Medulla oblongata (tissue), 1 donor: Measurements from ENCODE around the gene SLC5A6.

Experiments used
- DNase-seq: peaks from one replicate; pipeline ENCODE4 v3.0.0-alpha.2; 2015; ENCODE audit errors: extremely low spot score

SLC5A6 gene

DNA sequence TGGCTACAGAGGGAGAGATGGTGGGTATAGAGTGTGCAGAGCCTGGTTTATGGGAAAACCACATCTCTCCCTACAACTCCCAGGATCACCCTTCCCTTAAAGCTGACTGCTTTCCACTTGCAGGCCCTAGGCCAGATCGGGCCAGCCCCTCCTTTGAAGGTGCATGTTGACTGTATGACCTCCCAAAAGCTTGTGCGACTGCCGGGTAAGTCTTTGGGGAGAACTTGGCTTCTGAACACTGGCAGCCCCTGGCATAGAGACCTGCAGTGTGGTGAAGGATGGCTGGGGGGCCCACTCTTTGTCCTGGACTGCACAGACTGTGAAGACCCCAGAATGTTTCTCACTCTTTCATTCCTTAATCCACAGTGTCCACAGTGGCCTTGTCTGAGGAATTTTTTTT is 24.6 kb upstream of the SLC5A6 start:
- no peak for DNase-seq

DNA sequence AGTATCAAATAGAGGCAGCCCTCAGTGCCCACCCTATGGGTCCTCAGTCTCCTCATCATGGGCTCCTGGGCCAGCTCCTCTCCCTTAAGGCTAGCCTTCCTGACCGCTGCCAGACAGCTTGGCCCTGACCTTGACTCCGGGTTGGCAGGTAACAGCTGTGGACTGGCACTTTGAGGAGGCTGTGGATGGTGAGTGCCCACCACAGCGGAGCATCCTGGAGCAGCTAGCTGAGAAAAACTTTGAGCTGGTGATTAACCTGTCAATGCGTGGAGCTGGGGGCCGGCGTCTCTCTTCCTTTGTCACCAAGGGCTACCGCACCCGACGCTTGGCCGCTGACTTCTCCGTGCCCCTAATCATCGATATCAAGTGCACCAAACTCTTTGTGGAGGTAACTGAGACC is 24.1 kb upstream of the SLC5A6 start:
- DNase-seq: no peak

DNA sequence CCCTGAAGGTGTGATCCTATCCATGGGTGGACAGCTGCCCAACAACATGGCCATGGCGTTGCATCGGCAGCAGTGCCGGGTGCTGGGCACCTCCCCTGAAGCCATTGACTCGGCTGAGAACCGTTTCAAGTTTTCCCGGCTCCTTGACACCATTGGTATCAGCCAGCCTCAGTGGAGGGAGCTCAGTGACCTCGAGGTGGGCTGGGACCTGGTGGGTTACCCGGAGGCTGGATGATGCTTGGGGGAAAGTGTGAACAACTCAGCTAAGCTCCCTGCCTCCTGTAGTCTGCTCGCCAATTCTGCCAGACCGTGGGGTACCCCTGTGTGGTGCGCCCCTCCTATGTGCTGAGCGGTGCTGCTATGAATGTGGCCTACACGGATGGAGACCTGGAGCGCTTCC is 21.3 kb upstream of the SLC5A6 start:
- no peak for DNase-seq

DNA sequence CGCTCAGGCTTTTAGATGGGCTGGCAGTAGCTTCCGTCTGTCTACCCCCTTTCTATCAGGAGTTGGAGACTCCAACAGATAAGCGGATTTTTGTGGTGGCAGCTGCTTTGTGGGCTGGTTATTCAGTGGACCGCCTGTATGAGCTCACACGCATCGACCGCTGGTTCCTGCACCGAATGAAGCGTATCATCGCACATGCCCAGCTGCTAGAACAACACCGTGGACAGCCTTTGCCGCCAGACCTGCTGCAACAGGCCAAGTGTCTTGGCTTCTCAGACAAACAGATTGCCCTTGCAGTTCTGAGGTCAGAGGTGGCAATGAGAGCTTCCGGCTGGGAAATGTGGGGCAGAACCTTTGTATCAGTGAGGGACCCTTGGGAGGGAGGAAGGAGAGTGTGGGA is 19.9 kb upstream of the SLC5A6 start:
- no peak for DNase-seq

DNA sequence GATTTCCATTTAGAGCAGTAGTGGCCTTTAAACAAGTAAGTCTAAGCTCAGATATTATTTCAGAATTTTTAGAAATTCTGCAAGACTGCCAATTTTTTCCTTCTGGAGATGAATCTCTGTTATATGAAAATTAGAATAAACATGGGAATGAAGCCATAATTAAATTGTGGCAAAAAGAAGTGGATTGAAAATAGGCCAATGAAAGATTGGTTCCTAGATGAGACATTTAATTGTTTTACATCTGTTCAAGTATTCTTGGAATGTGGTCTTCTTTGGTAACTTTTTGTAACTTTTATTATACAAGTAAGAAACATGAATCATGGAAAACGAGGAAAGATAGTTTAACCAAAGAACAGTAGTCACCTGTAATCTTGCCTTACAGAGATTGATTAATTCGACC is 15.4 kb upstream of the SLC5A6 start:
- DNase-seq: no peak

DNA sequence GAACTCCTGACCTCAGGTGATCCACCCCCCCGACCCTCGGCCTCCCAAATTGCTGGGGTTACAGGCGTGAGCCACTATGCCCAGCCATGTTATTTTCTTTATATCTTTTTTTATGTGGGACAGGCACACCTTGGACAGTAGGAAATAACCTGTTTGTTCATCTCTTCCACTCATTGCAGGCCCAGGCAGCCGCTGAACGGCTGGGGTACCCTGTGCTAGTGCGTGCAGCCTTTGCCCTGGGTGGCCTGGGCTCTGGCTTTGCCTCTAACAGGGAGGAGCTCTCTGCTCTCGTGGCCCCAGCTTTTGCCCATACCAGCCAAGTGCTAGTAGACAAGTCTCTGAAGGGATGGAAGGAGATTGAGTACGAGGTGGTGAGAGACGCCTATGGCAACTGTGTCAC is 13.5 kb upstream of the SLC5A6 start:
- DNase-seq: no peak

DNA sequence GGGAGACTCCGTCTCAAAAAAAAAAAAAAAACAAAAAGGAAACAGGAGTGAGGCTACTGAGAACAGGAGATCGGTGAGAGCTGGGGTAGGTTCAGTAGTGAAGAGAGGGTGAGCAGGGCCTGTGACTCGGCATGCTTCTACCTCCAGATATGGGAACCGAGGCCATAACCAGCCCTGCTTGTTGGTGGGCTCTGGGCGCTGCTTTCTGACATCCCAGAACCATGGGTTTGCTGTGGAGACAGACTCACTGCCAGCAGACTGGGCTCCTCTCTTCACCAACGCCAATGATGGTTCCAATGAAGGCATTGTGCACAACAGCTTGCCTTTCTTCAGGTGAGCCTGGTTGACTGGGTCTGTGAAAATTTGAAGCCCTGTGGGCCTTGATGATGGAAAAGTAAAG is 11.3 kb upstream of the SLC5A6 start:
- no peak for DNase-seq

DNA sequence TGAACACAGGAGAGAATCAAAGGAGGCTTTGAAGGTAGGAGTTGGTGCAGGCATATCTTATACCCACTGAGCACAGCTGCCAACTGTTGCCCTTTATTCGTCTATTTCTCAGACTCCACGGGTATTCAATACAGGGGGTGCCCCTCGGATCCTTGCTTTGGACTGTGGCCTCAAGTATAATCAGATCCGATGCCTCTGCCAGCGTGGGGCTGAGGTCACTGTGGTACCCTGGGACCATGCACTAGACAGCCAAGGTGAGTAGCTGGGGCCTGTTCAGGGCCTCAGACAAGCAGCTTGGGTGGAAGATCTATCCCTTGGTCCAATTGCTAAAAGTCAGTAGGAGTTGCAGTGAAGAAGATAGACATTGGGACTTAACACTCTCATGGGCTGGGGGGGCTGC is 10.3 kb upstream of the SLC5A6 start:
- DNase-seq: no peak

DNA sequence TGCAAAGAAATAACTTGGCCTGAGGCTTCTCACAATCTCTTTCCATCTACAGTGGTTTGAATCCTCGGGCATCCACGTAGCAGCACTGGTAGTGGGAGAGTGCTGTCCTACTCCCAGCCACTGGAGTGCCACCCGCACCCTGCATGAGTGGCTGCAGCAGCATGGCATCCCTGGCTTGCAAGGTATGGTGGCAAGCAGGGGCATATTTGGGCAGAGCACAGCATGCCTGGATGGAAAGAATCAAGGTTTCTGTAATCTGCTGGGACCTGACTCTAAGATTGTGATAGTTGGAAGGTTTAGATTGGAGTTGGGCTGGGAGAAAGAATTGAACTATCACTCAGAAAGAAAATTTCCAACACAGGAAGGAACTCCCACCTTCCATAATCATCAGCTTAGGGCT is 9.1 kb upstream of the SLC5A6 start:
- DNase-seq: no peak

DNA sequence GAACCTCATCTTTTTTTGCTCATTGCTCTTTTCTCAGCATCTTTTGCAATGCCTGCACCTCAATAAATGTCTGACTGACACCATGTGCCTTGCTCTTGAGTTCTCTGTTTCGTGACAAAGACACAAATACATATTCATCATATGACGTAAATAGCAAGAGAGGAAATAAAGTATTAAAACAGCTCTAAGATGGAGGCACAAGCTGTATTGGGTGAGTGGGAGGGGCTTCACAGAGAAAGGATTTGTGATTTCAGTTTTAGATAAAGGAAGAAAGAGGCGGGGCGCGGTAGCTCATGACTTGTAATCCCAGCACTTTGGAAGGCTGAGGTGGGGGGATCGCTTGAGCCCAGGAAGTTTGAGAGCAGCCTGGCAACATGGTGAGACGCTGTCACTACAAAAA is 8.0 kb upstream of the SLC5A6 start:
- DNase-seq: no peak

DNA sequence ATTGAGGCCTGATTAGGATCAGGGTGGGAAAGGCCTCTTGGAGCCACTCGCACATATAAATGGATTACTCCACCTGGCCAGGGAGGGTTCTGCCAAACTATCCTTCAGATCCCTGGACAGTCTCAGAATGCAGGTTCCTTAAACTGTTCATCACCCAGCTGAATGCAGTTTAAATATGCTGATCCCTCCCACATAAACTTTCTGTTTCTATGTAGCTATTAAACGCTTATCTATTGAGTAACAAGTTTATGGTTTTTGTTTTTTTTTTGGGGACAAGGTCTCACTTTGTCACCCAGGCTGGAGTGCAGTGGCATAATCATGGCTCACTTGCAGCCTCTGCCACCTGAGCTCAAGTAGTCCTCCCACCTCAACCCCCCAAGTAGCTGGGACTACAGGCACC is 7.0 kb upstream of the SLC5A6 start:
- DNase-seq: no peak

DNA sequence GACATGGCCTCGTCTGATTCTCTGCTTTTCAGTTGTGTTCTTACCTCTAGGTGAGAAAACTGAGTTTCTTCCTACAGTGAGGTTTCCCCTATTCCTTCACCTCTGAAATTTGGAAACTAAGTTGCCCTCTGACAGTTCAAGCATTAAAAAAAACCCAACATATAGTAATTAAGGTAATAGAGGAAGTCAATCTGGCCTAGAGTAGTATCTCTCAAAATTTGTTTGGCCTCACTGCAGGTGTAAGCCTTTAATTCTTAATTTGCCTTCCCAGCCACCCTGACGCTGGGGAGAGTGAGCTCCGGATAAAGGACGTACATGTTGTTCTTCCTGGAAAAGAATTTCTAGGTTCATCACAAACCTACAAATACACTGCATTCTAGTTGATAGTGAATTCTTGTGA is 6.5 kb upstream of the SLC5A6 start:
- no peak for DNase-seq

DNA sequence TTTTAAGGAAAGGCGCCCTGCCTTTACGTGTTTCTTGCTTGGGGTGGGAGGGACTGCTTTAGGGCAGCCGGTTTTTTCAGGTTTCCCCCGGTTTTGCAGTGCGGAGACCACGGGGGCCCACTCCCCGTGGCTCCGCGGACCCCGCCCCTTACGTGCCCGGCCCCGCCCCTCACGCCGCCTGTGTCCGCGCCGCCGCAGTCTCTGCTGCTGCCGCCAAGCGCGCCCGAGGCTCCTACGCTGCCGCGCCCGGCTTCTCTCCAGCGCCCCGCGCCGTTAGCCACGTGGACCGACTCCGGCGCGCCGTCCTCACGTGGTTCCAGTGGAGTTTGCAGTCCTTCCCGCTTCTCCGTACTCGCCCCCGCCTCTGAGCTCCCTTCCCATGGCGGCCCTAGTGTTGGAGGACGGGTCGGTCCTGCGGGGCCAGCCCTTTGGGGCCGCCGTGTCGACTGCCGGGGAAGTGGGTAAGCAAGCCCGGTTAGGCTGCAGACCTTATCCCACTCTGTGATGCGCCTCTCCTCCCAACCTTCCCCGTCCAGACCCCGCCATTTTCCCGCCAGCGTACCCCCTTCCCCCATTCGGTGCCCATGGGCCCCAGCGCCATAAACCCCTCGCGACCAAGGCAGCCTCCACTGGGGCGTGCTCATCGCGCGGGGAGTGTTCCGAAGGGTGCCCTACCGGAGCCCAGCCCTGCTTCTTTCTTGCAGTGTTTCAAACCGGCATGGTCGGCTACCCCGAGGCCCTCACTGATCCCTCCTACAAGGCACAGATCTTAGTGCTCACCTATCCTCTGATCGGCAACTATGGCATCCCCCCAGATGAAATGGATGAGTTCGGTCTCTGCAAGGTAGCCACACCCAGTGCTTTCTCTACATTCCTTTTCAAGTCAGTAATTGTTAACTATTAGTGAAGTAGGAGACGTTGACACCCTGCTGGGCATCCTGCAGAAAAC is 5.4 kb upstream of the SLC5A6 start, which contains the start of gene CAD:
Gene CAD, plus strand, starts transcription at position 197 of the 949 bp plus-strand sequence. Its CDS starts 183 bp downstream, at position 380.
- peak; percentile 88 for DNase-seq

DNA sequence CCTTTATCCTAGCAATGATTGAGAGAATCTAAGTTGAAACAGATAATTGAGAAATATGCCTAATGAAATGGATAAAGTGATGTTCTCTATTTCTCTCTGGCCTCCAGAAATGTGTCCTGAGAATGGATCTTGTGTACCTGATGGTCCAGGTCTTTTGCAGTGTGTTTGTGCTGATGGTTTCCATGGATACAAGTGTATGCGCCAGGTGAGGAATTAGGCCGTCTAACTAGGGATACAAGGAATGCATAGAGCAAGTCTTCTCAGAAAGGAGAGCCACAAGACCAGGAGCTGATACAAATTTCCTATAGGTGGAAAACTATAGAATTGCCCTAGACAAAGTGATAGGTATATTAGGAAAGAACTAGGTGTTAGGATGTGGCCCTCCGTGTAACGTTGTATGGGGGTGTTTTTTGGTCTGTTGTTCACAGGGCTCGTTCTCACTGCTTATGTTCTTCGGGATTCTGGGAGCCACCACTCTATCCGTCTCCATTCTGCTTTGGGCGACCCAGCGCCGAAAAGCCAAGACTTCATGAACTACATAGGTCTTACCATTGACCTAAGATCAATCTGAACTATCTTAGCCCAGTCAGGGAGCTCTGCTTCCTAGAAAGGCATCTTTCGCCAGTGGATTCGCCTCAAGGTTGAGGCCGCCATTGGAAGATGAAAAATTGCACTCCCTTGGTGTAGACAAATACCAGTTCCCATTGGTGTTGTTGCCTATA is 4.5 kb upstream of the SLC5A6 start:
- DNase-seq: no peak

DNA sequence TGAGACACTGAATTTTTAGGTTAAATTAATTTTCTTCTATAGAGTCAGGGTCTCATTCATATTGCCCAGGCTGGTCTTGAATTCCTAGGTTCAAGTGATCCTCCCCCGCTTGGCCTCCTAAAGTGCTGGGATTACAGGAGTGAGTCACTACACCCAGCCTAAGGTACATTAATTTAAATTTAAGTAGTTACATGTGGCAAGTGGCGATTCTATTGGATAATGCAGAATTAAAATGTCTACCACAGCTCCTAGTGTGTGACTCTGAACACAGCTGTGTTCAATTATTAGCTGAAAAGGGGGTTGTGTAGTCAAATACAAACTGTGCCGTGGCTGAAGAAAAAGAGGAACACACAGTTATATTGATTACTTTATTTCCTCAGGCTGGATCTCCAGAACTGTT is 2.9 kb upstream of the SLC5A6 start:
- no peak for DNase-seq

DNA sequence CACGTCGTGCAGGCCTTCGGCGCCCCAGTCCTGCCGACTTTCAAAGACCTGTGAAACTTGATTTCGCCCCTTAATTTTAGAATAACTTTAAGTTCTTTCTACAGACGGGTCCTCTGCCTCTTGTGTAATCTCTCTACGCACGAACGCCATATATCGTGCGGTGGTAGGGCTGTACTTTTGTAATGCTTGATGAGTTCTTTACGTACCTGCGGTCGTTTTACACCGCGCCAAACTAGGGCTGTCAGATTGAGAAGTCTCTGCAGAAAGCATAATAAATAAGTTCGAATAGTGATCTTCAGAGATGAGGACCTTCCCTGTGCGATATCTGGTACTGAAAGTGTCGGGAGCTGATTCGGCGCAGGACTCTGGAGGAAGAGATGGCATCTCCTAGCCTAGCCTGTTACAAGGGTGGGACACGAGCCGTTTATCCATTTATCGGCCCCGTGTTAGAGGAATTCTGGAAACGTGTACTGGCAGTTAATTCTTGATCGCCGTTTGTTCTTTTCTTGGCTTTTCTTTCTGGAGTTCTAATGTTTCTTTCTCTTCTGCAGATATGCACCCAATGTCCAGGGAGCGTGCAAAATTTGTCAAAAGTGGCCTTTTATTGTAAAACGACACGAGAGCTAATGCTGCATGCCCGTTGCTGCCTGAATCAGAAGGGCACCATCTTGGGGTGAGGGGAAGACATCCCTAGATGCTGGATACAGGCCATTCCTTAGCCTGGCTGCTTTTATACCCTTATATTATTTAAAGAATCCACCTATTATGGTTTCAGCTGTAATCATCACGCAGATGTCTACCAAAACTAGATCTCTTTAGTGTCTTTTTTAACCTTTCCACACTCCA is 781 bp upstream of the SLC5A6 start:
- DNase-seq: no peak

DNA sequence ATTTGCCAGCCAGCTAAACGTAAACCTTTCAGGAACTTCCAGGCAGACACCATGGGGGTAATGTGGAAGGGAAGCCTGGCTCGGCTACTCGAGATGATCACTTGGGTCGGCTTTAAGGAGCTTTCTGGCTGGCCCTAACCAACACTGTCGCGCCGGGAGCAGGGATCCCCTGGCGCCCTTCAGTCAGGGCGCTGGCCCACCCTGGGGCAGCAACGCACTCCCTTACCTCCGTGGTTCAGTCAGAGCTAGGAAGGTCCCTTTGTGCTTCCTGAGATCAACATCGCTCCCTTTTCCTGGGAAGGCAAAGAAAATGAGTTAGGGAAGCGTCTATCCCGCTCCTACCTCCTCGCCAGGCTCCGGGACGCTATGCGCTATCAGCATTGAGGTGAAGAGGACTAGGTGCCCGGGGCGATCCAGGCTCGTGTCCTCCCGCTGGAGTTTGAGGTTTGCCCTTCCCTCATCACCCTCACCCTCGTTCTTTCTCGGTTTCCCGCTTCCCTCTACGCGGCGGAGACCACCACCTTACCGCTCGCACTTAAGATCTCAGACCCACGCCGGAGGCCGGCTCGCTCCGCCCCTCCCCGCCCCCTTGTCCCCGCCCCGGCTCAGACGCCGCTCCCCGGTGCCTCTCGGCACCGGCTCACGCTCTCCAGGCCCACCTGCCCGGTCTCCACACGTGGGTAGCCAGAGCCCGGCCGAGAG is 676 bp downstream of the SLC5A6 start:
- no peak for DNase-seq

DNA sequence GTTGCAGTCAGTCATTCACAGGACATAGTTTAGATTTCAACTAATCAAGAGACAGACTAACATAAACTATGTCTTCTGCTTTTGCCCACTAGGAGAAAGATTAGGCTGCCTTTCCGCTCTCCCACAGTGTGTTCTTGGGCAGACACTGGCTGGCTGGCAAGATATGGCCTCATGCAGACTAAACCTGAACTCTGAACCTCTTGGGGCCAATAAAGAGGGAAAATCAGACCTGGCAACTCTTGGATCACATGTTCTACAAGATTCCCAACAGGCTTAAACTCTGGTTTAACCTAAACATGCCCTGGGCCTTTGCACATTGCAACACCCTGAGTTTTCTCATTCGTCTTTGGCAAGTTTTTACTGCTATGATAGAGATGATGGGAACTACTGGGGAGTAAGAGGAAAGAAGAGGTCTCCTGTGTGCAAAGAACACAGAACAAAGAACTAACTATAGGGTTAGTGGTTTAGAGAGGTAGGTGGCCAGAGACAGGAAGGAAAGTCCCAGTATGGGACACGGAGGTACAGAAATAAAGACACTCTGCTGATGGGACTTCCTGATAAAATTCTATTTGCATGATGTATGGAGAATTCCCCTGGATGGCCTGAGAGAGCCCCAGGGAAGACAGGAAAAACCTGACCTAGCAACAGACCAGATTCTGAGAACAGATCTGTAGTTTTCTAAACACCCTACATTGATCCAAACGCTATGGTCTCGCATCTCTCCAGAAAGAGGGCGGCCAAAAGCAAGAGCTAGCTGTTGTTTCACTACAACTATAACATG is 2.3 kb downstream of the SLC5A6 start:
- no peak for DNase-seq

DNA sequence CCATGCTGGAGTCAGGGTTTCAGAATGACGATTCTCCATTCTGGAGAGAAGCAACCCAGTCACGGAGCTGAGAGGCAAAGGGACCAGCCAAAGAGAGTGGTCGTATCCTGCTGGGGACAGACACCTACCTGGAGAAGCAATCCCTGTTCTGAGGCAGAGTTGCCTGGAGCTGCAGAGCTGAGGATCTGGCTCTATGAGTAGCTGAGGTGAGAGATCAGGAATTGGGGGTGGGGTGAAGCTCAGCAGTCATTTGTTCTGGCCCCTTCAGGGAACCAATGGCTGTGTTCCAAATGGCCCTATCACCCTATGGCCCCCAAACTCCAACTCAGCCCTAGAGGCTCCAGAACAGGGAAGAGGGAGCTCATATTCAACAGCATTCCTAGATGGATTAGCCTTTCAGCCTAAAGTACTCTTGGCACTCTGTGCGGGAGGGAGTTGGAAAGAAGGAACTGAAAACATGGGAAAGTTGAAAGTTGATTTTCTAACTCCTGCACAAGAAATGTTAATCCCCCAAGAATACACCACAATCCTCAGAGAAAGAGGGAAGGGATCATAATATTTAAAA is 3.5 kb downstream of the SLC5A6 start:
- no peak for DNase-seq

DNA sequence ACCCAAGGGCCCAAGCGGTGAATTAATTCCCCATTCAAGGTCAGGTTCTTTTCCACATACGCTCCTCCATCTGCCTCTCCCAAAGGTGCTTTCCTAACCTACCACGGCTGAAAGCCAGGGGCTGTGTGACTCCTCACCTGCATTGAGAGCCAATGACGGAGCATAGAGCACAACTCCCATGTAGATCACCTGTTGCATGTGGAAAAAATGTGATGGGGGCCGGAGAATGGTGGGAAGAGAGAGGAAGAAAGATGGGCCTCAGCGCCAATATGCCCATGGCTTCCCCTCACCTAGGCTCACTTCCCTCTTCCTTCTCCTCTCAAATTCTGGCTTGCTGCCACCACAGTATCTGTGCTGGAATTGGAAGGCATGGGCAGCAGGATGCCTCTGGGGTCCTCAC is 5.7 kb downstream of the SLC5A6 start:
- no peak for DNase-seq
